ENCODE measurements around the gene PTPN1.

PTPN1 gene

DNA sequence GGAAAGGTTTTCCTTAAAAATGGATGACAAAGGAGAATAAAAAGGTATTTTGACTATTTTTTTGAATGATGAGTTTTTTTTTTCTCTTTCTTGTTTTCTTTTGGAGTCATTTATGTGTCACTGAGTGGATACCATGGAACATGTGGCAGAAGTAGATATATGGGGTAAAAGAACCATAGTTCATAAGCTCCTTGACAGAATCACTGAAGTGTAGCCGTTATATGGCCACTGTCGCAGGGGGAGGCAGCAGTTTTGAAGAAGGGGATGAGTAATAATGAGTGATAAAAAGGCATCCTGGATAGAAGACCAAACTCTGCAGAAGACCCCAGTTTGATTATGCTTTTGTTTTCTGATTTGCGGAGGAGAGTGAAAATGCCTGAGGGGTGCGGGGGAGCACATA, 15.5 kb downstream of the PTPN1 start:
- no peak overlapping the region for H3K4me3 ChIP-seq (ENCODE audit: low read depth, low read length)
- TF ChIP-seq CTCF (IDR thresholded peaks at IDR 0.05; ENCODE audit: borderline replicate concordance, insufficient read depth, low read depth, low read length) = no peak

GRCh38 chr20:50526403-50526989, 16.3 kb downstream of the PTPN1 start:
- TF ChIP-seq CTCF (IDR thresholded peaks at IDR 0.05; ENCODE audit: borderline replicate concordance, insufficient read depth, low read depth, low read length) = no peak
- H3K4me3 ChIP-seq (ENCODE audit: low read depth, low read length) = no peak overlapping the region

GRCh38 chr20:50527068-50527605, 17.0 kb downstream of the PTPN1 start:
- TF ChIP-seq CTCF (IDR thresholded peaks at IDR 0.05; ENCODE audit: borderline replicate concordance, insufficient read depth, low read depth, low read length) = no peak
- H3K4me3 ChIP-seq (ENCODE audit: low read depth, low read length) = no peak overlapping the region

DNA sequence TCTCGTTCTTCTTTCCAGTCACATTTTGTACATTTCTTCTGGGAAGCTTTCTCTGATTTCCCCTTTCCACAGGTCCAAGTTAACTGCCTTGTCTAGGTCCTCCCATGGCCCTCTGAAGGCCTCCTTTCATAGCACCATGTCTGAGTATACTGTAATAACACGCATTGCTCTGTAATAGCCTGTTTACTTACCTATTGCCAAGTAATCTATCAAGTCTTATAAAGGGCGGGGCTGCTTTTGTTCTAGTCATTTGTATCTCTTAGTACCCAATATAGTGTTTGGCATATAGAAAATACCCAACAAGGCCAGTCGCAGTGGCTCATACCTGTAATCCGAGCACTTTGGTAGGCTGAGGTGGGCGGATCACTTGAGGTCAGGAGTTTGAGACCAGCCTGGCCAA, 17.9 kb downstream of the PTPN1 start:
- H3K4me3 ChIP-seq (ENCODE audit: low read depth, low read length) = no peak overlapping the region
- no peak for TF ChIP-seq CTCF (IDR thresholded peaks at IDR 0.05; ENCODE audit: borderline replicate concordance, insufficient read depth, low read depth, low read length)

DNA sequence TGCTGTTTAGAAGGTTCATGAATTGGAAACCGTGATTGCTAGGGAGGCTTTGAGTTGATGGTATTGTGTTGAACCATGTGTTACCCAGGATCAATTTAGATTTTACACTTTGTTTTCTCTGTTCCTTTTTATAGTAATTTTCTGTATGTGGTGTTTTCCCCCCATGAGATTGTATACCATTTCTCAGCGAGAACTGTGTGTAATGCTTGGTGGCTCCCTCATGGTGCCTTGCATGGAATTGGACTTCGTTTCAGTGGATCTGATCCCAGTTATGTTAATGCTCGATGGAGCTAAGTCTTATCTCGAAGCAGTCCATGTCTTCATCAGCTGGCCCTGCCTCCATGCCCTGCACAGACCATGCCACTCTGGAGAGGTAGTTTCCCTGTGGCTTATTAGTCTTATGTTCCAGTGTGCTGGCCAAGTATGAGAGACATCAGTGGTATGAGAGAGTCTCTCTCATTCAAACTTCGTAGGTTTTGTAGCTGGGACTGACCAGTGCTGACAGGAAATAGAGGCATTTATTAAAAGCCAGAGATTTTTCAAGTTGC, 18.7 kb downstream of the PTPN1 start:
- H3K4me3 ChIP-seq (ENCODE audit: low read depth, low read length) = no peak overlapping the region
- no peak for TF ChIP-seq CTCF (IDR thresholded peaks at IDR 0.05; ENCODE audit: borderline replicate concordance, insufficient read depth, low read depth, low read length)

GRCh38 chr20:50532221-50532620, 22.0 kb downstream of the PTPN1 start:
- no peak overlapping the region for H3K4me3 ChIP-seq (ENCODE audit: low read depth, low read length)
- TF ChIP-seq CTCF (IDR thresholded peaks at IDR 0.05; ENCODE audit: borderline replicate concordance, insufficient read depth, low read depth, low read length) = no peak

GRCh38 chr20:50533061-50533460, 22.9 kb downstream of the PTPN1 start:
- H3K4me3 ChIP-seq (ENCODE audit: low read depth, low read length) = no peak overlapping the region

More at GRCh38 chr20:50533061-50533460, 22.9 kb downstream of the PTPN1 start:
- TF ChIP-seq CTCF (IDR thresholded peaks at IDR 0.05; ENCODE audit: borderline replicate concordance, insufficient read depth, low read depth, low read length) = no peak
